Activated naive CD8-positive, alpha-beta T cell treated with anti-CD3 and anti-CD28 coated beads, Interleukin-2, amount 10 ng/mL, durations not matched to agents 7 days and 5 days (primary cell): ENCODE data around the gene GLCE. TPM values are rescaled to one million over a fixed set of nuclear protein-coding genes. Genes with fewer than 3 reads are reported as not detected.
"Not testable (repeated sequence)": the region's sequence is repeated elsewhere in the genome, so short reads cannot be mapped to it uniquely, and the experiment has no call there.

Experiments
- ATAC-seq: fragments of 150-1000 bp; cut with Tn5 transposase; one replicate; pipeline ENCODE4 v1.10.0; 2021; ENCODE audit warnings: low read depth, moderate library complexity
- POLR2A ChIA-PET: fragments of 350-600 bp; sonication (Branson Sonifier 250); formaldehyde crosslinking; loops from one replicate; lab custom pipeline; 2021; ENCODE audit warnings: antibody characterized with exemption; lab: Charles Lee
- DNase-seq: peaks from one replicate; pipeline ENCODE4 v3.0.0; 2021
- H3K27ac Mint-ChIP-seq: one replicate; pipeline ENCODE4 v1.8.0; 2022; ENCODE audit warnings: mild to moderate bottlenecking, mixed read lengths
- H3K27me3 Mint-ChIP-seq: one replicate; pipeline ENCODE4 v1.8.0; 2022; ENCODE audit warnings: mild to moderate bottlenecking, moderate library complexity, mixed read lengths
- H3K36me3 Mint-ChIP-seq: one replicate; pipeline ENCODE4 v1.8.0; 2021; ENCODE audit warnings: mild to moderate bottlenecking, mixed read lengths
- H3K4me1 Mint-ChIP-seq: one replicate; pipeline ENCODE4 v1.8.0; 2021; ENCODE audit warnings: mixed read lengths
- H3K4me3 Mint-ChIP-seq: one replicate; pipeline ENCODE4 v1.8.0; 2022; ENCODE audit warnings: mild to moderate bottlenecking, moderate library complexity, mixed read lengths
- H3K9me3 Mint-ChIP-seq: one replicate; pipeline ENCODE4 v1.8.0; 2021; ENCODE audit warnings: mixed read lengths
- total RNA-seq, 2 experiments: library from RNA; stranded (reverse); gene quantifications; one replicate each; pipeline ENCODE4 v1.2.3, GENCODE V29; 2021

Gene GLCE
- total RNA-seq, 2 experiments from 2014 or later, result 4.1 to 4.7 TPM

GRCh38 chr15:69288011-69288410 lies 127.6 kb downstream of the GLCE start:
- POLR2A ChIA-PET, result no interaction called here
- DNase-seq (no peak), ATAC-seq (no peak)
- no peaks in the 10 kb centered on the region for H3K27me3 Mint-ChIP-seq
- H3K4me3 Mint-ChIP-seq, result no peak overlapping the region
- no peaks in the 10 kb centered on the region for H3K4me1 Mint-ChIP-seq
- no peaks in the 10 kb centered on the region for H3K36me3 Mint-ChIP-seq
- no peak overlapping the region for H3K27ac Mint-ChIP-seq
- H3K9me3 Mint-ChIP-seq, result no peaks in the 10 kb centered on the region

GRCh38 chr15:69288531-69289341 lies 128.3 kb downstream of the GLCE start:
- H3K36me3 Mint-ChIP-seq, result no peaks in the 10 kb centered on the region
- no peak overlapping the region for H3K4me3 Mint-ChIP-seq
- POLR2A ChIA-PET, result no interaction called here
- DNase-seq (no peak), ATAC-seq (no peak)
- no peaks in the 10 kb centered on the region for H3K4me1 Mint-ChIP-seq
- no peaks in the 10 kb centered on the region for H3K9me3 Mint-ChIP-seq
- H3K27me3 Mint-ChIP-seq, result no peaks in the 10 kb centered on the region
- no peak overlapping the region for H3K27ac Mint-ChIP-seq

GRCh38 chr15:69289342-69290146 lies 129.1 kb downstream of the GLCE start:
- Mint-ChIP-seq H3K4me3 (no peak overlapping the region), H3K27ac (no peak overlapping the region), H3K4me1 (no peaks in the 10 kb centered on the region), H3K36me3 (no peaks in the 10 kb centered on the region), H3K9me3 (no peaks in the 10 kb centered on the region), H3K27me3 (no peaks in the 10 kb centered on the region)
- DNase-seq (no peak), ATAC-seq (no peak)
- POLR2A ChIA-PET, result no interaction called here

GRCh38 chr15:69290346-69291164 lies 130.1 kb downstream of the GLCE start:
- Mint-ChIP-seq H3K9me3 (no peaks in the 10 kb centered on the region), H3K4me1 (no peaks in the 10 kb centered on the region), H3K36me3 (no peaks in the 10 kb centered on the region), H3K27me3 (peaks cover 2% of the 10 kb centered on the region), H3K27ac (no peak overlapping the region), H3K4me3 (no peak overlapping the region)
- DNase-seq (no peak), ATAC-seq (no peak)
- POLR2A ChIA-PET, result no interaction called here

- H3K27ac Mint-ChIP-seq, H3K4me1 Mint-ChIP-seq, H3K36me3 Mint-ChIP-seq, H3K9me3 Mint-ChIP-seq, H3K27me3 Mint-ChIP-seq, ATAC-seq, DNase-seq, POLR2A ChIA-PET, H3K4me3 Mint-ChIP-seq: not testable (repeated sequence)
These were observed 131.2 kb downstream of the GLCE start for GRCh38 chr15:69291651-69292050.

- DNase-seq, result no peak
- POLR2A ChIA-PET, result no interaction called here
- no peak for ATAC-seq
- Mint-ChIP-seq H3K4me1 (no peaks in the 10 kb centered on the region), H3K27ac (no peak overlapping the region), H3K4me3 (no peak overlapping the region), H3K9me3 (no peaks in the 10 kb centered on the region), H3K27me3 (peaks cover 18% of the 10 kb centered on the region), H3K36me3 (no peaks in the 10 kb centered on the region)
These were observed 132.5 kb downstream of the GLCE start for GRCh38 chr15:69292826-69293420.

- Mint-ChIP-seq H3K4me3 (no peak overlapping the region), H3K36me3 (no peaks in the 10 kb centered on the region)
- POLR2A ChIA-PET, result no interaction called here
These were observed 133.5 kb downstream of the GLCE start for GRCh38 chr15:69293741-69294615.

GRCh38 chr15:69296606-69297005 lies 136.2 kb downstream of the GLCE start:
- POLR2A ChIA-PET, result no interaction called here
- Mint-ChIP-seq H3K27me3 (peaks cover 47% of the 10 kb centered on the region), H3K9me3 (no peaks in the 10 kb centered on the region), H3K36me3 (no peaks in the 10 kb centered on the region), H3K4me1 (no peaks in the 10 kb centered on the region), H3K27ac (no peak overlapping the region), H3K4me3 (no peak overlapping the region)
- ATAC-seq, result no peak
- no peak for DNase-seq

More at GRCh38 chr15:69293741-69294615, 133.5 kb downstream of the GLCE start:
- DNase-seq (no peak), ATAC-seq (no peak)
- Mint-ChIP-seq H3K27me3 (peaks cover 25% of the 10 kb centered on the region), H3K4me1 (no peaks in the 10 kb centered on the region), H3K27ac (no peak overlapping the region), H3K9me3 (no peaks in the 10 kb centered on the region)

- Mint-ChIP-seq H3K9me3 (no peaks in the 10 kb centered on the region), H3K4me1 (no peaks in the 10 kb centered on the region), H3K4me3 (no peak overlapping the region), H3K27ac (no peak overlapping the region), H3K36me3 (no peaks in the 10 kb centered on the region), H3K27me3 (peaks cover 48% of the 10 kb centered on the region)
- ATAC-seq (no peak), DNase-seq (no peak)
- POLR2A ChIA-PET, result no interaction called here
These were observed 137.4 kb downstream of the GLCE start for GRCh38 chr15:69297642-69298353.

GRCh38 chr15:69298354-69298696 lies 137.9 kb downstream of the GLCE start:
- DNase-seq, result no peak
- ATAC-seq, result no peak
- Mint-ChIP-seq H3K27me3 (peaks cover 48% of the 10 kb centered on the region), H3K36me3 (no peaks in the 10 kb centered on the region), H3K4me3 (no peak overlapping the region), H3K4me1 (no peaks in the 10 kb centered on the region), H3K27ac (no peak overlapping the region), H3K9me3 (no peaks in the 10 kb centered on the region)
- POLR2A ChIA-PET, result no interaction called here

- Mint-ChIP-seq H3K4me1 (no peaks in the 10 kb centered on the region), H3K27me3 (peaks cover 50% of the 10 kb centered on the region), H3K4me3 (peak within 1 kb of the TSS; percentile 59), H3K36me3 (no peaks in the 10 kb centered on the region), H3K27ac (no peak within 1 kb of the TSS), H3K9me3 (no peaks in the 10 kb centered on the region)
- peak; percentile 53 for ATAC-seq
- POLR2A ChIA-PET, result no interaction called here
- DNase-seq, result peak; percentile 39
These were observed 138.4 kb downstream of the GLCE start, which contains the start of gene PAQR5 for GRCh38 chr15:69298697-69299441. Gene PAQR5, plus strand, starts transcription at chr15:69298912. Its CDS starts 61,169 bp downstream, at chr15:69360081.
